Endothelial cell of umbilical vein (primary cell): ENCODE results near the gene OR51B2. TPM values are rescaled to one million over a fixed set of nuclear protein-coding genes. Genes with fewer than 3 reads are reported as not detected.

Experiments
- BruUV-seq: library from RNA; stranded (reverse); fragments of 400-500 nt; replicated peaks from 2 replicates; lab custom pipeline; 2021; lab: Mats Ljungman, UMichigan
- CTCF ChIA-PET: fragments of 300-600, 350-600 bp; sonication (Branson Sonifier 250); formaldehyde crosslinking; loops from one replicate; lab custom pipeline; 2021; ENCODE audit warnings: antibody characterized with exemption, inconsistent platforms; lab: Charles Lee
- POLR2A ChIA-PET: fragments of 300-600, 350-600 bp; sonication (Branson Sonifier 250); formaldehyde crosslinking; loops from one replicate; lab custom pipeline; 2021; ENCODE audit warnings: antibody characterized with exemption, inconsistent platforms; lab: Charles Lee
- DNase-seq: peaks from one replicate; pipeline ENCODE4 v3.0.0-alpha.2; 2011; ENCODE audit warnings: low read depth, low spot score
- FAIRE-seq: peaks from 2 replicates; lab custom pipeline; 2011; peaks lifted over from hg19 to GRCh38; lab: Jason Lieb, UNC
- H2AFZ ChIP-seq: 2 replicates; pipeline ENCODE4 v1.6.0; 2012; ENCODE audit warnings: low read depth, low read length, control low read depth, inconsistent platforms
- H3K27ac ChIP-seq: 2 replicates; pipeline ENCODE4 v1.5.1; 2011; ENCODE audit warnings: low read depth, mild to moderate bottlenecking, control low read depth, low read length, moderate library complexity; ENCODE audit not compliant: insufficient read depth
- H3K27me3 ChIP-seq, 2 experiments: 2 replicates each; pipeline versions ENCODE4 v1.6.0 to v1.6.1; 2011; ENCODE audit warnings: low read length in 2 of 2, mixed read lengths in 1 of 2; ENCODE audit not compliant: control insufficient read depth in 2 of 2, insufficient read depth in 2 of 2
- H3K36me3 ChIP-seq, 2 experiments: 2 replicates in 1 of 2; 3 replicates in 1 of 2; pipeline ENCODE4 v1.5.1; 2011; ENCODE audit warnings: low read length in 2 of 2, mild to moderate bottlenecking in 1 of 2, moderate library complexity in 1 of 2; ENCODE audit not compliant: control insufficient read depth in 2 of 2, insufficient read depth in 2 of 2; ENCODE audit errors: extremely low read depth in 1 of 2
- H3K4me1 ChIP-seq: 3 replicates; pipeline ENCODE4 v1.5.1; 2011; ENCODE audit warnings: mild to moderate bottlenecking, low read length; ENCODE audit not compliant: control insufficient read depth, insufficient read depth; ENCODE audit errors: extremely low read depth
- H3K4me2 ChIP-seq: 2 replicates; pipeline ENCODE4 v1.6.1; 2011; ENCODE audit warnings: low read length, control low read depth, mixed read lengths; ENCODE audit not compliant: insufficient read depth
- H3K4me3 ChIP-seq, 3 experiments: fragments of 200-600 bp in 1 of 3; sonication (generic), shearing (Covaris generic) in 1 of 3; replicated peaks in 1 of 3; 2 replicates each; pipeline ENCODE4 v1.5.1; 2011 to 2016; ENCODE audit warnings: control low read depth in 3 of 3, low read length in 3 of 3, mild to moderate bottlenecking in 2 of 3, inconsistent platforms in 1 of 3, low read depth in 1 of 3, moderate library complexity in 1 of 3; ENCODE audit not compliant: insufficient read depth in 1 of 3
- H3K79me2 ChIP-seq: 2 replicates; pipeline ENCODE4 v1.6.0; 2012; ENCODE audit warnings: low read length, inconsistent platforms; ENCODE audit not compliant: control insufficient read depth, insufficient read depth
- H3K9ac ChIP-seq: replicated peaks from 2 replicates; pipeline ENCODE3; 2011; ENCODE audit warnings: low read length, control low read depth; ENCODE audit not compliant: insufficient read depth; ENCODE audit errors: extremely low read depth
- H3K9me1 ChIP-seq: replicated peaks from 3 replicates; pipeline ENCODE4 v1.6.0; 2011; ENCODE audit warnings: mild to moderate bottlenecking, low read length; ENCODE audit not compliant: control insufficient read depth, insufficient read depth; ENCODE audit errors: extremely low read depth
- H3K9me3 ChIP-seq: replicated peaks from 2 replicates; pipeline ENCODE4 v1.5.1; 2012; ENCODE audit warnings: low read length, inconsistent platforms; ENCODE audit not compliant: control insufficient read depth, insufficient read depth
- H4K20me1 ChIP-seq: replicated peaks from 2 replicates; pipeline ENCODE3; 2011; ENCODE audit warnings: mild to moderate bottlenecking, low read length; ENCODE audit not compliant: control insufficient read depth, insufficient read depth; ENCODE audit errors: extremely low read depth
- FOS ChIP-seq: IDR thresholded peaks from 2 replicates; pipeline ENCODE4 v1.6.1; 2011; ENCODE audit warnings: mild to moderate bottlenecking, low read length, moderate library complexity, borderline replicate concordance; ENCODE audit not compliant: insufficient read depth
- GATA2 ChIP-seq: IDR thresholded peaks from 2 replicates; pipeline ENCODE4 v1.7.0; 2011; ENCODE audit warnings: low read depth, mild to moderate bottlenecking, moderate library complexity, mixed read lengths, low read length; ENCODE audit not compliant: insufficient read length, insufficient read depth
- JUN ChIP-seq: IDR thresholded peaks from 2 replicates; pipeline ENCODE4 v1.6.1; 2011; ENCODE audit warnings: borderline replicate concordance, low read depth; ENCODE audit not compliant: insufficient read length, insufficient read depth
- MAX ChIP-seq: IDR thresholded peaks from 2 replicates; pipeline ENCODE4 v1.6.1; 2011; ENCODE audit not compliant: insufficient read depth, insufficient read length
- MYC ChIP-seq: IDR thresholded peaks from one replicate; pipeline ENCODE4 v1.6.1; 2011; ENCODE audit warnings: mild to moderate bottlenecking, low read depth, low read length
- POLR2A ChIP-seq: IDR thresholded peaks from 2 replicates; pipeline ENCODE4 v1.6.1; 2012; ENCODE audit warnings: low read depth, mild to moderate bottlenecking, control low read depth, low read length
- POLR2AphosphoS5 ChIP-seq: IDR thresholded peaks from 2 replicates; pipeline ENCODE4 v1.6.1; 2012; ENCODE audit warnings: low read depth, mild to moderate bottlenecking, control low read depth, low read length, moderate library complexity; ENCODE audit not compliant: insufficient read depth
- dilution Hi-C: fragments of 300-500 bp; cut with MboI; formaldehyde crosslinking; loops from one replicate; pipeline ENCODE4 v1.15.0; 2019; ENCODE audit warnings: low sequenced_read_pairs; ENCODE audit not compliant: extremely low pct_ligation_motif_present
- intact Hi-C: fragments of 100-400 bp; cut with micrococcal nuclease; formaldehyde crosslinking; loops from one replicate; pipeline ENCODE4 v1.10.0; 2022
- polyA plus RNA-seq, 4 experiments: library from polyadenylated mRNA; depleted of rRNA in 3 of 4; stranded (reverse) in 3 of 4; unstranded in 1 of 4; fragments of >200 nt; gene quantifications; 2 replicates each; pipeline versions ENCODE4 v1.2.1 to v1.2.3, GENCODE V29; 2011 to 2012; ENCODE audit warnings: missing spikeins in 1 of 4
- total RNA-seq: library from RNA; stranded (reverse); gene quantifications from 2 replicates; pipeline ENCODE4 v1.2.3, GENCODE V29; 2021

OR51B2 gene
- total and polyA plus RNA-seq, 2 donors (not counting 3 experiments of a cell fraction or from before 2014, with no cell fraction given), result not detected

- H3K27me3 ChIP-seq, result no peaks in the 10 kb centered on the region
- H4K20me1 ChIP-seq, result no peaks in the 10 kb centered on the region
- no peaks in the 10 kb centered on the region for H3K9me3 ChIP-seq
- dilution Hi-C loops (no loop called here), intact Hi-C loops (no loop called here)
- no TSS peak for BruUV-seq
- H3K9ac ChIP-seq, result no peak overlapping the region
- H3K79me2 ChIP-seq, result no peaks in the 10 kb centered on the region
- H3K36me3 ChIP-seq, result no peaks in the 10 kb centered on the region
- POLR2A ChIA-PET, result no interaction called here
- no peaks in the 10 kb centered on the region for H3K9me1 ChIP-seq
- FAIRE-seq (no peak), DNase-seq (no peak)
- H2AFZ ChIP-seq, result no peak overlapping the region
- H3K4me2 ChIP-seq, result no peak overlapping the region
- no peak overlapping the region for H3K27ac ChIP-seq
- H3K4me3 ChIP-seq, result no peak overlapping the region
- TF ChIP-seq POLR2A (no peak), POLR2AphosphoS5 (no peak), MAX (no peak), FOS (no peak), GATA2 (no peak), JUN (no peak), MYC (no peak)
- no peaks in the 10 kb centered on the region for H3K4me1 ChIP-seq
- CTCF ChIA-PET, result no interaction called here
Measured at GRCh38 chr11:5303626-5304025, 20.5 kb downstream of the OR51B2 start.

GRCh38 chr11:5301846-5302245 lies 22.3 kb downstream of the OR51B2 start, which contains the start of gene OR51B4:
TSS of gene OR51B4 (minus strand) at chr11:5301946. CDS start at chr11:5301946, 0 bp downstream.
- Histone ChIP-seq H3K79me2 (no peaks in the 10 kb centered on the region), H3K4me1 (no peaks in the 10 kb centered on the region), H3K27ac (no peak within 1 kb of the TSS), H2AFZ (no peak within 1 kb of the TSS), H3K9me1 (no peaks in the 10 kb centered on the region), H4K20me1 (no peaks in the 10 kb centered on the region), H3K9ac (no peak within 1 kb of the TSS), H3K9me3 (no peaks in the 10 kb centered on the region), H3K27me3 (no peaks in the 10 kb centered on the region), H3K4me2 (no peak within 1 kb of the TSS), H3K4me3 (no peak within 1 kb of the TSS), H3K36me3 (no peaks in the 10 kb centered on the region)
- CTCF ChIA-PET, result no interaction called here
- DNase-seq (no peak), FAIRE-seq (no peak)
- TF ChIP-seq MAX (no peak), JUN (no peak)
- dilution Hi-C loops (no loop called here), intact Hi-C loops (no loop called here)
- no TSS peak for BruUV-seq
- POLR2A ChIA-PET, result no interaction called here
